HCT116 (cell line): ENCODE results near the gene PGAM5. TPM values are rescaled to one million over a fixed set of nuclear protein-coding genes. Genes with fewer than 3 reads are reported as not detected.

Experiments used
- ATAC-seq: fragments of 200-7000 bp; cut with Tn5 transposase; 2 replicates; pipeline ENCODE4 v1.9.1; 2020; ENCODE audit warnings: mild to moderate bottlenecking, moderate library complexity
- BruUV-seq: library from RNA; stranded (reverse); fragments of 400-500 nt; replicated peaks from 2 replicates; lab custom pipeline; 2021; lab: Mats Ljungman, UMichigan
- CTCF ChIA-PET: fragments of 300-600 bp; sonication (Branson Sonifier 250); formaldehyde crosslinking; loops from one replicate; lab custom pipeline; 2021; ENCODE audit warnings: antibody characterized with exemption; lab: Charles Lee
- POLR2A ChIA-PET: fragments of 300-600, 350-600 bp; sonication (Branson Sonifier 250); formaldehyde crosslinking; loops from one replicate; lab custom pipeline; 2021; ENCODE audit warnings: antibody characterized with exemption; lab: Charles Lee
- RAD21 ChIA-PET, 2 experiments: fragments of 300-600 bp; sonication (Branson Sonifier 250); formaldehyde crosslinking; loops; one replicate each; lab custom pipeline; 2023; ENCODE audit warnings: low total read pairs in 2 of 2; ENCODE audit not compliant: uncharacterized antibody in 2 of 2, unreplicated experiment in 2 of 2, low non-redundant PET in 1 of 2; lab: Charles Lee
- DNase-seq: peaks from one replicate; pipeline ENCODE4 v3.0.0-alpha.2; 2010; ENCODE audit warnings: low read depth, low spot score
- H2AFZ ChIP-seq: fragments of 200-600 bp; shearing (Covaris generic), sonication (generic); 2 replicates; pipeline ENCODE4 v1.6.1; 2017; ENCODE audit warnings: low read depth, mixed run types, mixed read lengths, antibody characterized with exemption, low read length; ENCODE audit not compliant: poor library complexity, severe bottlenecking
- H3K27ac ChIP-seq: 2 replicates; pipeline ENCODE4 v1.5.1; 2012; ENCODE audit warnings: low read depth, low read length
- H3K27me3 ChIP-seq: fragments of 200-600 bp; sonication (generic); 2 replicates; pipeline ENCODE4 v1.6.1; 2016; ENCODE audit warnings: mixed run types, low read length, mixed read lengths; ENCODE audit not compliant: insufficient read depth
- H3K36me3 ChIP-seq, 2 experiments: fragments of 200-500 bp in 1 of 2; fragments of 200-600 bp in 1 of 2; sonication (Bioruptor generic) in 1 of 2; sonication (generic) in 1 of 2; 2 replicates each; pipeline versions ENCODE4 v1.5.1 to v1.6.1; 2014 to 2016; ENCODE audit warnings: low read length in 2 of 2, inconsistent platforms in 1 of 2, mixed read lengths in 1 of 2, mixed run types in 1 of 2; ENCODE audit not compliant: insufficient read depth in 2 of 2, control insufficient read depth in 1 of 2
- H3K4me1 ChIP-seq, 2 experiments: fragments of 200-600 bp in 1 of 2; sonication (generic) in 1 of 2; 2 replicates each; pipeline versions ENCODE4 v1.5.1 to v1.6.1; 2012 to 2017; ENCODE audit warnings: low read length in 2 of 2, inconsistent platforms in 1 of 2, mild to moderate bottlenecking in 1 of 2, mixed read lengths in 1 of 2, mixed run types in 1 of 2, moderate library complexity in 1 of 2; ENCODE audit not compliant: insufficient read depth in 2 of 2, control insufficient read depth in 1 of 2
- H3K4me2 ChIP-seq: fragments of 200-600 bp; sonication (generic); 2 replicates; pipeline ENCODE4 v1.6.1; 2017; ENCODE audit warnings: mixed run types, low read length, mixed read lengths
- H3K4me3 ChIP-seq, 2 experiments: fragments of 200-600 bp in 1 of 2; sonication (generic) in 1 of 2; replicated peaks in 1 of 2; 2 replicates each; pipeline ENCODE4 v1.5.1; 2011 to 2016; ENCODE audit warnings: low read length in 2 of 2, control low read depth in 1 of 2, low read depth in 1 of 2, mild to moderate bottlenecking in 1 of 2, mixed read lengths in 1 of 2, mixed run types in 1 of 2
- H3K79me2 ChIP-seq: fragments of 200-600 bp; sonication (generic); 2 replicates; pipeline ENCODE4 v1.6.1; 2017; ENCODE audit warnings: mild to moderate bottlenecking, mixed run types, low read length, moderate library complexity, mixed read lengths; ENCODE audit not compliant: insufficient read depth
- H3K9ac ChIP-seq: fragments of 200-600 bp; sonication (generic); 2 replicates; pipeline ENCODE4 v1.6.1; 2016; ENCODE audit warnings: low read length, mixed read lengths
- H3K9me2 ChIP-seq: fragments of 200-600 bp; sonication (generic), shearing (Covaris generic); 2 replicates; pipeline ENCODE4 v1.6.1; 2017; ENCODE audit warnings: mixed run types, mild to moderate bottlenecking, moderate library complexity; ENCODE audit not compliant: insufficient read depth
- H3K9me3 ChIP-seq, 2 experiments: fragments of 200-500 bp in 1 of 2; fragments of 200-600 bp in 1 of 2; sonication (Bioruptor generic) in 1 of 2; sonication (generic) in 1 of 2; 2 replicates each; pipeline ENCODE4 v1.6.1; 2014 to 2017; ENCODE audit warnings: low read length in 2 of 2, mixed read lengths in 2 of 2, inconsistent platforms in 1 of 2, low read depth in 1 of 2, mild to moderate bottlenecking in 1 of 2, mixed run types in 1 of 2, moderate library complexity in 1 of 2; ENCODE audit not compliant: control insufficient read depth in 1 of 2, insufficient read depth in 1 of 2
- H4K20me1 ChIP-seq: fragments of 200-600 bp; sonication (generic), shearing (Covaris generic); 2 replicates; pipeline ENCODE4 v1.6.1; 2017; ENCODE audit warnings: mixed run types, mild to moderate bottlenecking, moderate library complexity; ENCODE audit not compliant: insufficient read depth
- CBX3 ChIP-seq: IDR thresholded peaks from 2 replicates; pipeline ENCODE4 v1.6.1; 2012; ENCODE audit warnings: low read depth
- EGR1 ChIP-seq: IDR thresholded peaks from 2 replicates; pipeline ENCODE4 v1.6.1; 2012; ENCODE audit warnings: low read depth
- EZH2phosphoT487 ChIP-seq: fragments of 200-600 bp; IDR thresholded peaks from 2 replicates; pipeline ENCODE4 v1.6.1; 2018; ENCODE audit warnings: antibody characterized with exemption, borderline replicate concordance
- FOSL1 ChIP-seq: IDR thresholded peaks from 2 replicates; pipeline ENCODE4 v1.6.1; 2012; ENCODE audit warnings: low read depth
- JUND ChIP-seq: IDR thresholded peaks from 2 replicates; pipeline ENCODE4 v1.6.1; 2012
- POLR2AphosphoS5 ChIP-seq: IDR thresholded peaks from 2 replicates; pipeline ENCODE4 v1.6.1; 2011; ENCODE audit warnings: mild to moderate bottlenecking, low read depth, low read length, moderate library complexity
- RAD21 ChIP-seq: IDR thresholded peaks from 2 replicates; pipeline ENCODE4 v1.6.1; 2012; ENCODE audit warnings: low read depth, mild to moderate bottlenecking
- SIN3A ChIP-seq: IDR thresholded peaks from 2 replicates; pipeline ENCODE4 v1.6.1; 2012; ENCODE audit warnings: low read depth
- SP1 ChIP-seq: IDR thresholded peaks from 2 replicates; pipeline ENCODE4 v1.6.1; 2012; ENCODE audit warnings: low read depth
- SRF ChIP-seq: IDR thresholded peaks from 2 replicates; pipeline ENCODE4 v1.6.1; 2012; ENCODE audit warnings: low read depth
- TCF7L2 ChIP-seq: IDR thresholded peaks from 2 replicates; pipeline ENCODE4 v1.7.0; 2011; ENCODE audit warnings: borderline replicate concordance, inconsistent platforms; ENCODE audit not compliant: insufficient read depth, insufficient read length; ENCODE audit errors: extremely low read depth
- ZFX ChIP-seq: fragments of 450-650 bp; IDR thresholded peaks from 2 replicates; pipeline ENCODE4 v1.6.1; 2017
- intact Hi-C: fragments of 100-400 bp; cut with micrococcal nuclease; formaldehyde crosslinking; loops from 2 replicates; pipeline ENCODE4 v1.10.0; 2022
- total RNA-seq: library from RNA; stranded (reverse); gene quantifications from one replicate; pipeline ENCODE4 v1.2.1, GENCODE V29; 2021; ENCODE audit not compliant: unreplicated experiment

PGAM5 gene
- total RNA-seq, 1 experiment from 2014 or later = 98.3 TPM

DNA sequence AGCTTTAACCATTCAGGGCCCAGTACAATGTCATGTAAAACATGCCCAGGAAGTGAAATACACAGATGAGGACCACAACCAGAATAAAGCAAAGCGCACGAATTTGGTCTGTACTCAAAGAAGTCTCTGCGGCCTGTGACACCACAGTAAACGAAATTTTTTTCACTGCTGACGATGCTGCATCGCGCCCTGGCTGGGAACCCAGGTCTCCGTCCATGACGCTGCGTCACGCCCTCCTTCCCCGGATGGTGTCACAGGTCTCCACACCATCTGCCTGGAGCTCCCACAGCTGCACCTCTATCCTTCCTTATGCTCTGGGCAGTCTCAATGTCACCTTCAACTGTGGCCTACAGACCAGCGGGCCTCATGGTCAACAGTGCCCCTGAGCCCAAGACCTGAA, 33.2 kb downstream of the PGAM5 start:
- intact Hi-C loops = no loop called here
- H3K79me2 ChIP-seq = peaks cover 58% of the 10 kb centered on the region
- ChIA-PET POLR2A (no interaction called here), RAD21 (no interaction called here), CTCF (no interaction called here)
- H3K9me3 ChIP-seq = no peaks in the 10 kb centered on the region
- no peak overlapping the region for H3K9ac ChIP-seq
- no peaks in the 10 kb centered on the region for H3K9me2 ChIP-seq
- DNase-seq (no peak), ATAC-seq (no peak)
- H3K27ac ChIP-seq = no peak overlapping the region
- H3K4me3 ChIP-seq = no peak overlapping the region
- no peaks in the 10 kb centered on the region for H3K4me1 ChIP-seq
- no peak overlapping the region for H2AFZ ChIP-seq
- H3K36me3 ChIP-seq = peaks cover 79% of the 10 kb centered on the region in 2 experiments
- TF ChIP-seq ZFX (no peak), FOSL1 (no peak), JUND (no peak), SRF (no peak), POLR2AphosphoS5 (no peak), SP1 (no peak), TCF7L2 (no peak), CBX3 (no peak), SIN3A (no peak)
- 0 out of 2 replicates have a peak, but pooled peaks cover 7% of the 10 kb centered on the region for H4K20me1 ChIP-seq
- no peak overlapping the region for H3K4me2 ChIP-seq
- no TSS peak for BruUV-seq
- H3K27me3 ChIP-seq = no peaks in the 10 kb centered on the region

- no peak overlapping the region for H3K9ac ChIP-seq
- ChIA-PET RAD21 (no interaction called here), POLR2A (no interaction called here), CTCF (no interaction called here)
- H3K27me3 ChIP-seq = no peaks in the 10 kb centered on the region
- DNase-seq (no peak), ATAC-seq (no peak)
- no TSS peak for BruUV-seq
- H3K27ac ChIP-seq = no peak overlapping the region
- peaks cover 66 to 76% of the 10 kb centered on the region in 2 experiments for H3K36me3 ChIP-seq
- no peaks in the 10 kb centered on the region for H3K9me2 ChIP-seq
- TF ChIP-seq SP1 = no peak
- no peak for TF ChIP-seq RAD21
- TF ChIP-seq EGR1 = no peak
- no peak for TF ChIP-seq SIN3A
- TF ChIP-seq EZH2phosphoT487 = no peak
- no peaks in the 10 kb centered on the region for H3K4me1 ChIP-seq
- no peak overlapping the region for H3K4me3 ChIP-seq
- peaks cover 62% of the 10 kb centered on the region for H3K79me2 ChIP-seq
- 0 out of 2 replicates have a peak, but pooled peaks cover 4% of the 10 kb centered on the region for H4K20me1 ChIP-seq
- H2AFZ ChIP-seq = no peak overlapping the region
- intact Hi-C loops = no loop called here
- no peaks in the 10 kb centered on the region for H3K9me3 ChIP-seq
- H3K4me2 ChIP-seq = no peak overlapping the region
Observed at GRCh38 chr12:132746613-132747012, 36.0 kb downstream of the PGAM5 start.
